Thyroid gland (tissue), 4 donors: ENCODE measurements around the gene APP. TPM values are rescaled to one million over a fixed set of nuclear protein-coding genes. Genes with fewer than 3 reads are reported as not detected.

Experiments
- DNase-seq, 2 donors: peaks; one replicate each; pipeline ENCODE4 v3.0.0-alpha.2; 2019
- H3K27ac ChIP-seq, 3 donors: fragments of 200-600 bp; sonication (generic); 1 replicate in 2 of 3; 2 replicates in 1 of 3; pipeline ENCODE4 v1.5.1; 2016 to 2019; ENCODE audit warnings: mild to moderate bottlenecking in 1 of 3, moderate library complexity in 1 of 3
- H3K27me3 ChIP-seq: fragments of 200-600 bp; sonication (generic); one replicate; pipeline ENCODE4 v1.5.1; 2019
- H3K36me3 ChIP-seq, 2 donors: fragments of 200-600 bp; sonication (generic); one replicate each; pipeline ENCODE4 v1.5.1; 2016 to 2019
- H3K4me1 ChIP-seq, 2 donors: fragments of 200-600 bp; sonication (generic); one replicate each; pipeline ENCODE4 v1.5.1; 2017 to 2019
- H3K4me3 ChIP-seq, 3 donors: fragments of 200-600 bp; sonication (generic); replicated peaks in 1 of 3; 1 replicate in 2 of 3; 2 replicates in 1 of 3; pipeline ENCODE4 v1.5.1; 2016; ENCODE audit warnings: mild to moderate bottlenecking in 1 of 3
- H3K9me3 ChIP-seq: fragments of 200-600 bp; sonication (generic); one replicate; pipeline ENCODE4 v1.5.1; 2017
- CTCF ChIP-seq, 6 experiments: fragments of 200-600 bp in 3 of 6; fragments of 450-650 bp in 3 of 6; sonication (generic) in 3 of 6; IDR thresholded peaks; one replicate each; pipeline ENCODE4 v1.5.1; 2016 to 2019; ENCODE audit warnings: antibody characterized with exemption in 6 of 6, mild to moderate bottlenecking in 2 of 6, inconsistent platforms in 1 of 6, moderate library complexity in 1 of 6
- POLR2A ChIP-seq, 2 donors: fragments of 450-650 bp; IDR thresholded peaks; one replicate each; pipeline ENCODE4 v1.6.1; 2017; ENCODE audit warnings: antibody characterized with exemption in 2 of 2, mild to moderate bottlenecking in 2 of 2, moderate library complexity in 1 of 2
- WGBS, 2 donors: methylation state at CpG; one replicate each; pipeline ENCODE4 v1.1.5; 2017; 5-methylcytosine and 5-hydroxymethylcytosine counted together
- intact Hi-C: fragments of 100-400 bp; cut with DNase I; formaldehyde crosslinking; loops from one replicate; pipeline ENCODE4 v1.15.1; 2023
- total RNA-seq, 4 donors: library from RNA; depleted of rRNA; stranded (reverse); fragments of >200 nt; gene quantifications; one replicate each; pipeline ENCODE4 v1.2.3, GENCODE V29; 2016

The APP gene
- total RNA-seq, 4 donors from 2014 or later, result 513 to 716 (median 676) TPM

DNA sequence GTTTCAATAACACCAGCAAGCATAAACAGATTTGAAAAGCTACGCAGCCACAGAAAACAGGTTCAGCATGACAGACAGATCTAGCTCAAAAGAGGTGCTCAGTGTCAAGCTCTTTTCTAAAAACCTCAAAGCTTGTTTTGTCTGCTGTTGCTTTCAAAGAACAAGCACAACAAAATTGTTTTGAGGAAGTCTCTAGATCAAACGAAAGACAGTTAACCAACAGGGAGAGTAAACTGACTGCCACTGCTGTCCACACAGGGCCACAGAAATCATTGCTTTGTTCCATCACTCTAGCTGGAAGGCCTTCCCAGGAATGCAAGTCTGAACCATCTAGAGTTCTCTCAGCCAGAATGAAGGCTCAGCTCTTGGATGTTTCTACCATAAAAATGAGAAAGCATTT, 12.8 kb downstream of the APP start:
- H3K27ac ChIP-seq, result peak overlapping the region in 1 of 3 donors; percentile 20
- H3K4me1 ChIP-seq, result peaks cover 49 to 65% of the 10 kb centered on the region in 2 donors
- WGBS, 2 donors, result 52 to 53% methylated on average over 2 of the region's 2 CpGs
- no peaks in the 10 kb centered on the region for H3K36me3 ChIP-seq
- intact Hi-C loops, result no loop called here
- TF ChIP-seq CTCF (IDR thresholded peaks at IDR 0.05) (no peak), POLR2A (IDR thresholded peaks at IDR 0.05) (no peak)
- no peak overlapping the region for H3K4me3 ChIP-seq
- no peak for DNase-seq
- no peaks in the 10 kb centered on the region for H3K27me3 ChIP-seq
- H3K9me3 ChIP-seq, result no peaks in the 10 kb centered on the region

GRCh38 chr21:26154753-26155152, 15.8 kb downstream of the APP start:
- Histone ChIP-seq H3K27me3 (no peaks in the 10 kb centered on the region), H3K4me1 (peaks cover 62 to 64% of the 10 kb centered on the region in 2 donors), H3K4me3 (no peak overlapping the region), H3K27ac (peak overlapping the region in 1 of 3 donors; percentile 1), H3K9me3 (no peaks in the 10 kb centered on the region), H3K36me3 (no peaks in the 10 kb centered on the region)
- DNase-seq, result no peak
- intact Hi-C loops, result no loop called here
- TF ChIP-seq POLR2A (IDR thresholded peaks at IDR 0.05) (no peak), CTCF (IDR thresholded peaks at IDR 0.05) (no peak)
- WGBS, 2 donors, result 90 to 93% methylated on average over 4 of the region's 4 CpGs

DNA sequence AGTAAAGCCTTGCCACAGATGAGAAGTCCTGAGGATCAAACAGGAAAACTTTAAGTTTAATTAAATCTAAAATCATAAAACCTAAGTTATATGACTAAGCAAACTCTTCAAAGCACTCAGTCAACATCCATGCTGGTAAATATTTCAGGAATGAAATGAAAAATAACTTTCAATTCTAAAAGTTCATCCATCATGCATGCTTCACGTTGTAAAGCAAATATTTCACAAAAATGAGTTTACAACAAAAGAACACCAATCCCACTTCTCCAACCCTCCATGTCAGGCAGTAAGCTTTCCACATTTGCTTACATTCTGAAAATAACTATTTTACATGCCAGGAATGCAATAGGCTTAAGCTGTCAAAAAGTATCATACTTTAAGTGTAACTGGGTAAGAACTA, 16.8 kb downstream of the APP start:
- Histone ChIP-seq H3K27me3 (no peaks in the 10 kb centered on the region), H3K4me3 (no peak overlapping the region), H3K9me3 (no peaks in the 10 kb centered on the region), H3K27ac (peak overlapping the region in 1 of 3 donors; percentile 1), H3K36me3 (no peaks in the 10 kb centered on the region), H3K4me1 (peaks cover 67 to 69% of the 10 kb centered on the region in 2 donors)
- intact Hi-C loops, result no loop called here
- TF ChIP-seq CTCF (IDR thresholded peaks at IDR 0.05) (no peak), POLR2A (IDR thresholded peaks at IDR 0.05) (no peak)
- 64 to 79% methylated on average over 1 of the region's 1 CpG for WGBS, 2 donors
- no peak for DNase-seq

DNA sequence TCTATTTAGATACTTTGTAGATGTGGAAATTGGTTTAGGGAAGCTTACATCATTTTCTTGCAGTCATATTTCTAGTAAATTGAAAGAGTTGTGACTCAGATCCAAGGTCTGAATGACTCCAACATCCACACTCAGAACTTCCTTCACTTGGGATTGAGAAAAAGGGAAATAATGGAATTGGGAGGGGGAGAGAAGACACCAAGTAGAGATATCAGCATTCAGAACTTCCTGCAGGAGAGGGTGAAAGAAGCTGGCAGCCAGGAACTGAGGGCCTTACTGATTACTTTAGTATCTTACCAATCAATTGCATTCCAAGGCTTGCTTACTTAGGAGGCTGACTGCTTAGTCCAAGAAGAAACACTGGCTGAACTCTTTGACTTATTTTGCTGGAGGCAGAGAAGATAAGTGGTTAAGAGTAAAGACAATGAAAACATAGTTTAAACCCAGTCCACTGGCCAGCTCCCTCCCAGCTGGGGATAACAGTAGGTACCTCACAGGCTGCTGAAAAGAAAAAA, 21.7 kb downstream of the APP start:
- no peak for TF ChIP-seq CTCF (IDR thresholded peaks at IDR 0.05)
- H3K27me3 ChIP-seq, result no peaks in the 10 kb centered on the region
- no peaks in the 10 kb centered on the region for H3K36me3 ChIP-seq
- no peak overlapping the region for H3K4me3 ChIP-seq
- DNase-seq, result peak; percentile 58 to 59
- H3K4me1 ChIP-seq, result peaks cover 53 to 60% of the 10 kb centered on the region in 2 donors
- no peaks in the 10 kb centered on the region for H3K9me3 ChIP-seq
- H3K27ac ChIP-seq, result peak overlapping the region; percentile 86 to 94 (median 88)
- intact Hi-C loops, result no loop called here

DNA sequence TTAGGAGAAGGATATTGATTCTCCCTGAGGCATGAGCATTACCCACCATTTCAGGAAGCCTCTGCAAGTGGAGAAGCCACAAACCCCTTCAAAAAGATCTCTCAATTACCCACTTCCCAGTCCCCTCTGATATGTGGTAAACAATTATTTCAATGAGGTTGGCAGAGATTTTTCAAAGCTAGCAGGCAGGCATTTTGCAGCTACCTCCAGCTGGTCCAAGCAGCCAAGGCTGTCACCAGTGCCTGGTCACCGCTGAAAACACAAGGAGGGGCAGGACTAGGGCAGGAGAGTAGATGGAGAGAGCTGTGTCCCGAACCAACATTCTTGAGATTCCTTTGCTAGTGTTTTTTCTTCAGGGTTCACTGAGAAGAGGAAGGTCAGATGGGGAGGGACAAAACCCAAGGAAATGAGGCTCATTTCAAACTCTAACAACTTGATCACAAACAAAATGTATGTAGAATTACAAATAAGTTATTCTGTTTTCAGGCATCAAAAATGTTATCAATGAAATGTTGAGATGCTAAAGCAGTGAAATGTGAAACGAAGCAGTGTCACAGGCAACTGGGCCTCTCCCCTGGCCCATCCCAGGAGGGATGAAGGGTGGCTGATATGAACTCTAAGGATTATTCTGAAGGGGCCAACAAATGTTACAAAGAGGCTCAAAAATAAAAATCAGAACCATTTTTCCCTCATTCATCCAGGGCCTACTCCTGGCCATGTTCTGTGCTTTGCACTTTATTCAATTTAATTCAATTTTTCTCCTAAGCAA, 22.3 kb downstream of the APP start:
- Histone ChIP-seq H3K4me3 (no peak overlapping the region), H3K9me3 (no peaks in the 10 kb centered on the region), H3K27ac (peak overlapping the region; percentile 86 to 94 (median 88)), H3K4me1 (peaks cover 46 to 54% of the 10 kb centered on the region in 2 donors), H3K36me3 (no peaks in the 10 kb centered on the region), H3K27me3 (no peaks in the 10 kb centered on the region)
- intact Hi-C loops, result no loop called here
- TF ChIP-seq POLR2A (IDR thresholded peaks at IDR 0.05), result peak in 1 of 2 donors; percentile 24
- no peak for TF ChIP-seq CTCF (IDR thresholded peaks at IDR 0.05)
- DNase-seq, result peak; percentile 80 to 86
- 18 to 28% methylated on average over 3 of the region's 3 CpGs for WGBS, 2 donors
